HepG2 (cell line): ENCODE results near the gene RAD51. TPM values are rescaled to one million over a fixed set of nuclear protein-coding genes. Genes with fewer than 3 reads are reported as not detected.

Experiments
- AKAP8 ChIP-seq: sonication (generic); formaldehyde crosslinking; IDR thresholded peaks from 2 replicates; pipeline ENCODE4 v1.5.1; 2020; ENCODE audit warnings: mild to moderate bottlenecking, missing genetic modification reagents
- BHLHE40 ChIP-seq: IDR thresholded peaks from 2 replicates; pipeline ENCODE4 v1.6.1; 2011; ENCODE audit warnings: low read length, improper control_type of control experiment
- CBFB ChIP-seq: sonication (generic); formaldehyde crosslinking; IDR thresholded peaks from 2 replicates; pipeline ENCODE4 v1.4.0; 2020; ENCODE audit warnings: missing genetic modification reagents
- FLYWCH1 ChIP-seq: sonication (generic); formaldehyde crosslinking; IDR thresholded peaks from 2 replicates; pipeline ENCODE4 v1.8.1; 2023; ENCODE audit warnings: mild to moderate bottlenecking, missing genetic modification reagents
- IRX3 ChIP-seq: sonication (generic); formaldehyde crosslinking; IDR thresholded peaks from 2 replicates; pipeline ENCODE4 v1.8.1; 2023; ENCODE audit warnings: mild to moderate bottlenecking, low read depth, missing genetic modification reagents, borderline replicate concordance
- RBM39 ChIP-seq: fragments of 200-400 bp; formaldehyde crosslinking; IDR thresholded peaks from one replicate; pipeline ENCODE4 v1.6.1; 2018; ENCODE audit warnings: antibody characterized with exemption, mild to moderate bottlenecking, low read depth, low read length; ENCODE audit not compliant: poor library complexity, severe bottlenecking
- SMAD1 ChIP-seq: sonication (generic); formaldehyde crosslinking; IDR thresholded peaks from 2 replicates; pipeline ENCODE4 v1.4.0; 2020; ENCODE audit warnings: missing genetic modification reagents, low read depth, mild to moderate bottlenecking, borderline replicate concordance
- SRY ChIP-seq: sonication (generic); formaldehyde crosslinking; IDR thresholded peaks from 2 replicates; pipeline ENCODE4 v1.8.0; 2022; ENCODE audit warnings: mild to moderate bottlenecking, missing genetic modification reagents
- ZBTB20 ChIP-seq: sonication (generic); formaldehyde crosslinking; IDR thresholded peaks from 2 replicates; pipeline ENCODE4 v1.8.1; 2023; ENCODE audit warnings: missing genetic modification reagents, low read depth, mild to moderate bottlenecking, borderline replicate concordance
- ZKSCAN5 ChIP-seq: sonication (generic); formaldehyde crosslinking; IDR thresholded peaks from 2 replicates; pipeline ENCODE4 v1.5.1; 2020; ENCODE audit warnings: mild to moderate bottlenecking, missing genetic modification reagents
- ZNF205 ChIP-seq: IDR thresholded peaks from 2 replicates; pipeline ENCODE4 v1.6.1; 2018; ENCODE audit warnings: missing biosample characterization, missing genetic modification reagents
- ZNF619 ChIP-seq: sonication (generic); formaldehyde crosslinking; IDR thresholded peaks from 2 replicates; pipeline ENCODE4 v1.4.0; 2020; ENCODE audit warnings: mild to moderate bottlenecking, missing genetic modification reagents
- ZNF720 ChIP-seq: sonication (generic); formaldehyde crosslinking; IDR thresholded peaks from 2 replicates; pipeline ENCODE4 v1.4.0; 2020; ENCODE audit warnings: missing genetic modification reagents
- ZNF773 ChIP-seq: sonication (generic); formaldehyde crosslinking; IDR thresholded peaks from 2 replicates; pipeline ENCODE4 v1.4.0; 2020; ENCODE audit warnings: missing genetic modification reagents, borderline replicate concordance
- polyA plus RNA-seq, 8 experiments: library from polyadenylated mRNA; depleted of rRNA in 3 of 8; stranded (reverse) in 7 of 8; unstranded in 1 of 8; fragments of >200 nt; fragmentation: Illumina TruSeq in 4 of 8; extraction: Trizol in 4 of 8; gene quantifications; 2 replicates each; pipeline versions ENCODE4 v1.2.1 to v1.2.3, GENCODE V29; 2011 to 2016; ENCODE audit warnings: low read depth in 4 of 8, missing spikeins in 1 of 8, mixed read lengths in 1 of 8; ENCODE audit not compliant: insufficient read depth in 1 of 8
- total RNA-seq, 5 experiments: library from RNA; depleted of rRNA; stranded (reverse); fragments of >200 nt; fragmentation: Illumina TruSeq; extraction: Trizol; gene quantifications; 2 replicates each; pipeline ENCODE4 v1.2.3, GENCODE V29; 2016; ENCODE audit warnings: low read depth in 1 of 5
- TF ChIP-seq, protein P1 (sequence below): sonication (generic); formaldehyde crosslinking; conservative IDR thresholded peaks from 2 replicates; pipeline ENCODE4 v1.4.0; 2020; ENCODE audit warnings: missing genetic modification reagents
- TF ChIP-seq, protein P2 (sequence below): sonication (generic); formaldehyde crosslinking; conservative IDR thresholded peaks from 2 replicates; pipeline ENCODE4 v1.4.0; 2020; ENCODE audit warnings: missing genetic modification reagents
- TF ChIP-seq, protein P3 (sequence below): sonication (generic); formaldehyde crosslinking; IDR thresholded peaks from 2 replicates; pipeline ENCODE4; 2020; ENCODE audit warnings: missing genetic modification reagents, mild to moderate bottlenecking, borderline replicate concordance
- TF ChIP-seq, protein P4 (sequence below): sonication (generic); formaldehyde crosslinking; IDR thresholded peaks from 2 replicates; pipeline ENCODE4 v1.4.0; 2020; ENCODE audit warnings: missing genetic modification reagents
- TF ChIP-seq, protein P5 (sequence below): sonication (generic); formaldehyde crosslinking; IDR thresholded peaks from 2 replicates; pipeline ENCODE4 v1.8.1; 2023; ENCODE audit warnings: mild to moderate bottlenecking, inconsistent platforms, moderate library complexity, missing genetic modification reagents, borderline replicate concordance

The RAD51 gene
- total and polyA plus RNA-seq, 2 of the 13 experiments (the other 11 are each of a cell fraction or from before 2014, with no cell fraction given) = 8.5 to 12.8 TPM

DNA sequence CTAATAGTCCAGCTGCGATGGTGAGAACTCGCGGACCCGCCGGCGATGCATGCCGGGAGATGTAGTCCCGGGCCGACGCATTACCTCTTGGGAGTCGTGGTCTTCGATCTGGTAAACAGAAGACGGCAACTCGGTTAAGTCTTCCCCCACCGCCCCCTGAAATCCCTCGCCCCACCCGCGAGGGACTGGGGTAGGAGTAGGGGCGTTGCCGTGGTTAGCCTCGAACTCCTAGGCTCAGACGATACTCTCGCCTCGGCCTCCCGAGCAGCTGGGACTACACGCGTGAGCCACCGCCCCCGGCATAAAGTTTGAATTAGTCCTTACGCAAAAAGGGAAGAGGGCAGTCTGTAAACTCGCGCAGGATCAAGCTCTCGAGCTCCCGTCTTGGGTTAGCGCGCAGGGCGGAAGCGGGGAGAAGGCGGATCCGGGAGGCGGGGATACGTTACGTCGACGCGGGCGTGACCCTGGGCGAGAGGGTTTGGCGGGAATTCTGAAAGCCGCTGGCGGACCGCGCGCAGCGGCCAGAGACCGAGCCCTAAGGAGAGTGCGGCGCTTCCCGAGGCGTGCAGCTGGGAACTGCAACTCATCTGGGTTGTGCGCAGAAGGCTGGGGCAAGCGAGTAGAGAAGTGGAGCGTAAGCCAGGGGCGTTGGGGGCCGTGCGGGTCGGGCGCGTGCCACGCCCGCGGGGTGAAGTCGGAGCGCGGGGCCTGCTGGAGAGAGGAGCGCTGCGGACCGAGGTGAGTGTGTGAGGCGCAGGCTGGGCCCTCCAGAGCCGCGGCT lies at the start of gene RAD51 (continued):
- TF ChIP-seq ZNF619 (CRISPR knock-in tag) (peak; percentile 60; the same call in 1 of the 2 replicates), ZBTB20 (CRISPR knock-in tag) (peak; percentile 60; the same call in 1 of the 2 replicates), ZKSCAN5 (CRISPR knock-in tag) (no peak), SRY (peak; percentile 61; the same call in 1 of the 2 replicates), IRX3 (peak; percentile 84; the same call in 1 of the 2 replicates), ZNF205 (CRISPR knock-in tag) (peak; percentile 61; the same call in 1 of the 2 replicates), ZNF773 (CRISPR knock-in tag) (no peak), FLYWCH1 (no peak), BHLHE40 (peak; percentile 3; the same call in 1 of the 2 replicates), ZNF720 (CRISPR knock-in tag) (no peak; the same call in 1 of the 2 replicates), SMAD1 (no peak), CBFB (0 out of 2 replicates have a peak, but pooled peaks have one; percentile 10), AKAP8 (CRISPR knock-in tag) (no peak; the same call in 1 of the 2 replicates), RBM39 (peak; percentile 67)
- TF ChIP-seq, protein P1, sequence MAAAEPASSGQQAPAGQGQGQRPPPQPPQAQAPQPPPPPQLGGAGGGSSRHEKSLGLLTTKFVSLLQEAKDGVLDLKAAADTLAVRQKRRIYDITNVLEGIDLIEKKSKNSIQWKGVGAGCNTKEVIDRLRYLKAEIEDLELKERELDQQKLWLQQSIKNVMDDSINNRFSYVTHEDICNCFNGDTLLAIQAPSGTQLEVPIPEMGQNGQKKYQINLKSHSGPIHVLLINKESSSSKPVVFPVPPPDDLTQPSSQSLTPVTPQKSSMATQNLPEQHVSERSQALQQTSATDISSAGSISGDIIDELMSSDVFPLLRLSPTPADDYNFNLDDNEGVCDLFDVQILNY (CRISPR knock-in tag) = peak; percentile 93
- TF ChIP-seq, protein P2, sequence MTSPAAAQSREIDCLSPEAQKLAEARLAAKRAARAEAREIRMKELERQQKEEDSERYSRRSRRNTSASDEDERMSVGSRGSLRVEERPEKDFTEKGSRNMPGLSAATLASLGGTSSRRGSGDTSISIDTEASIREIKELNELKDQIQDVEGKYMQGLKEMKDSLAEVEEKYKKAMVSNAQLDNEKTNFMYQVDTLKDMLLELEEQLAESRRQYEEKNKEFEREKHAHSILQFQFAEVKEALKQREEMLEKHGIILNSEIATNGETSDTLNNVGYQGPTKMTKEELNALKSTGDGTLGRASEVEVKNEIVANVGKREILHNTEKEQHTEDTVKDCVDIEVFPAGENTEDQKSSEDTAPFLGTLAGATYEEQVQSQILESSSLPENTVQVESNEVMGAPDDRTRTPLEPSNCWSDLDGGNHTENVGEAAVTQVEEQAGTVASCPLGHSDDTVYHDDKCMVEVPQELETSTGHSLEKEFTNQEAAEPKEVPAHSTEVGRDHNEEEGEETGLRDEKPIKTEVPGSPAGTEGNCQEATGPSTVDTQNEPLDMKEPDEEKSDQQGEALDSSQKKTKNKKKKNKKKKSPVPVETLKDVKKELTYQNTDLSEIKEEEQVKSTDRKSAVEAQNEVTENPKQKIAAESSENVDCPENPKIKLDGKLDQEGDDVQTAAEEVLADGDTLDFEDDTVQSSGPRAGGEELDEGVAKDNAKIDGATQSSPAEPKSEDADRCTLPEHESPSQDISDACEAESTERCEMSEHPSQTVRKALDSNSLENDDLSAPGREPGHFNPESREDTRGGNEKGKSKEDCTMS (CRISPR knock-in tag) = no peak
- TF ChIP-seq, protein P3, sequence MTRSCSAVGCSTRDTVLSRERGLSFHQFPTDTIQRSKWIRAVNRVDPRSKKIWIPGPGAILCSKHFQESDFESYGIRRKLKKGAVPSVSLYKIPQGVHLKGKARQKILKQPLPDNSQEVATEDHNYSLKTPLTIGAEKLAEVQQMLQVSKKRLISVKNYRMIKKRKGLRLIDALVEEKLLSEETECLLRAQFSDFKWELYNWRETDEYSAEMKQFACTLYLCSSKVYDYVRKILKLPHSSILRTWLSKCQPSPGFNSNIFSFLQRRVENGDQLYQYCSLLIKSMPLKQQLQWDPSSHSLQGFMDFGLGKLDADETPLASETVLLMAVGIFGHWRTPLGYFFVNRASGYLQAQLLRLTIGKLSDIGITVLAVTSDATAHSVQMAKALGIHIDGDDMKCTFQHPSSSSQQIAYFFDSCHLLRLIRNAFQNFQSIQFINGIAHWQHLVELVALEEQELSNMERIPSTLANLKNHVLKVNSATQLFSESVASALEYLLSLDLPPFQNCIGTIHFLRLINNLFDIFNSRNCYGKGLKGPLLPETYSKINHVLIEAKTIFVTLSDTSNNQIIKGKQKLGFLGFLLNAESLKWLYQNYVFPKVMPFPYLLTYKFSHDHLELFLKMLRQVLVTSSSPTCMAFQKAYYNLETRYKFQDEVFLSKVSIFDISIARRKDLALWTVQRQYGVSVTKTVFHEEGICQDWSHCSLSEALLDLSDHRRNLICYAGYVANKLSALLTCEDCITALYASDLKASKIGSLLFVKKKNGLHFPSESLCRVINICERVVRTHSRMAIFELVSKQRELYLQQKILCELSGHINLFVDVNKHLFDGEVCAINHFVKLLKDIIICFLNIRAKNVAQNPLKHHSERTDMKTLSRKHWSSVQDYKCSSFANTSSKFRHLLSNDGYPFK = no peak; the same call in 1 of the 2 replicates
- TF ChIP-seq, protein P4, sequence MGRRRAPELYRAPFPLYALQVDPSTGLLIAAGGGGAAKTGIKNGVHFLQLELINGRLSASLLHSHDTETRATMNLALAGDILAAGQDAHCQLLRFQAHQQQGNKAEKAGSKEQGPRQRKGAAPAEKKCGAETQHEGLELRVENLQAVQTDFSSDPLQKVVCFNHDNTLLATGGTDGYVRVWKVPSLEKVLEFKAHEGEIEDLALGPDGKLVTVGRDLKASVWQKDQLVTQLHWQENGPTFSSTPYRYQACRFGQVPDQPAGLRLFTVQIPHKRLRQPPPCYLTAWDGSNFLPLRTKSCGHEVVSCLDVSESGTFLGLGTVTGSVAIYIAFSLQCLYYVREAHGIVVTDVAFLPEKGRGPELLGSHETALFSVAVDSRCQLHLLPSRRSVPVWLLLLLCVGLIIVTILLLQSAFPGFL = 0 out of 2 replicates have a peak, but pooled peaks have one; percentile 61
- TF ChIP-seq, protein P5, sequence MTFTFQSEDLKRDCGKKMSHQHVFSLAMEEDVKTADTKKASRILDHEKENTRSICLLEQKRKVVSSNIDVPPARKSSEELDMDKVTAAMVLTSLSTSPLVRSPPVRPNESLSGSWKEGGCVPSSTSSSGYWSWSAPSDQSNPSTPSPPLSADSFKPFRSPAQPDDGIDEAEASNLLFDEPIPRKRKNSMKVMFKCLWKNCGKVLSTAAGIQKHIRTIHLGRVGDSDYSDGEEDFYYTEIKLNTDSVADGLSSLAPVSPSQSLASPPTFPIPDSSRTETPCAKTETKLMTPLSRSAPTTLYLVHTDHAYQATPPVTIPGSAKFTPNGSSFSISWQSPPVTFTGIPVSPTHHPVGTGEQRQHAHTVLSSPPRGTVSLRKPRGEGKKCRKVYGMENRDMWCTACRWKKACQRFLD (CRISPR knock-in tag) = peak; percentile 89
